OCI-M1 (cell line): ENCODE measurements around the gene FOXL1.
A peak's percentile ranks its signal among the peaks of the same experiment; 100 is the strongest.

Experiments used
- DNase-seq: peaks from one replicate; lab custom pipeline; 2025; lab: John Stamatoyannopoulos, UW

Gene FOXL1

DNA sequence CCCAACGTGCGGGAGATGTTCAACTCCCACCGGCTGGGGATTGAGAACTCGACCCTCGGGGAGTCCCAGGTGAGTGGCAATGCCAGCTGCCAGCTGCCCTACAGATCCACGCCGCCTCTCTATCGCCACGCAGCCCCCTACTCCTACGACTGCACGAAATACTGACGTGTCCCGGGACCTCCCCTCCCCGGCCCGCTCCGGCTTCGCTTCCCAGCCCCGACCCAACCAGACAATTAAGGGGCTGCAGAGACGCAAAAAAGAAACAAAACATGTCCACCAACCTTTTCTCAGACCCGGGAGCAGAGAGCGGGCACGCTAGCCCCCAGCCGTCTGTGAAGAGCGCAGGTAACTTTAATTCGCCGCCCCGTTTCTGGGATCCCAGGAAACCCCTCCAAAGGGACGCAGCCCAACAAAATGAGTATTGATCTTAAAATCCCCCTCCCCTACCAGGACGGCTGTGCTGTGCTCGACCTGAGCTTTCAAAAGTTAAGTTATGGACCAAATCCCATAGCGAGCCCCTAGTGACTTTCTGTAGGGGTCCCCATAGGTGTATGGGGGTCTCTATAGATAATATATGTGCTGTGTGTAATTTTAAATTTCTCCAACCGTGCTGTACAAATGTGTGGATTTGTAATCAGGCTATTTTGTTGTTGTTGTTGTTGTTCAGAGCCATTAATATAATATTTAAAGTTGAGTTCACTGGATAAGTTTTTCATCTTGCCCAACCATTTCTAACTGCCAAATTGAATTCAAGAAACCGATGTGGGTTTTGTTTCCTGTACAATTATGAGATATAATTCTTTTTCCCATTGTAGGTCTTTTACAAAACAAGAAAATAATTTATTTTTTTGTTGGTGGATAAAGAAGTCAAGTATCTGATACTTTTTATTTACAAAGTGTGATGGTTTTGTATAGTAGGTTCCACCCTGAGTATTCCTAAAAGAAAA is 9.4 kb upstream of the FOXL1 start:
- DNase-seq = no peak

DNA sequence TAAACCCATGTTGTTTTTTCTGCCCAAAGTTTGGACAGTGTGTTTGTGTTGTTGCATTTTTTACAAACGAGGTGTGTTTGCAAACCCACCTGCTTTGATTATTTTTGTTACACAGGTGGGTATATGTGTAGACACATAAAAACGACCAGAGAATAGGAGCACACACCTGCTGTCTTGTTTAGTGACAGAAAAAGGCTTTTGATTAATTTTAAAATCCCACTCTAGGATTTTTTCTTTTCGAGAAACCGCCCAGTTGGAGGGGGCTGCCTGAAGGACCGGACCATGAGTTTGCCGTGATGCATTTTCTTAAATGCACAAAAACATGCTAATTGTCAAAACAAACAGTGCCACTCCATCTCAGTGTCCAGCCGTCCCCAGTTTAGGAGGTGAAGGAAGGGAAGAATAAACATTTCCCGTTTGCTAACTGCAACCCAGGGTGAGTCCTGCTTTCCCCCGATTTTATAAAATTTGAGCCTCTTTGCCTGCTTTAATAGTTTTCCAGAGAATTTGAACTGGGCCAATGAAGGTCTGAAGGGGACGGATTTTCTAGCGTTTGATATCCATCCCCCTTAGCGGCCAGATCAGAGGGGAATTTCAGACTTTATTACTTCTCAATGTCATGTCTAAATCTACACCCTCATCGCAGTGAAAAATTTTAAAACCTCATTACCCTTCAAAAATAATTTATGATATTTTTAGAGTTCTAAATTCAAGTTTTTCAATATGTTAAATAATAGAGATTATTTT is 8.5 kb upstream of the FOXL1 start:
- DNase-seq = no peak

DNA sequence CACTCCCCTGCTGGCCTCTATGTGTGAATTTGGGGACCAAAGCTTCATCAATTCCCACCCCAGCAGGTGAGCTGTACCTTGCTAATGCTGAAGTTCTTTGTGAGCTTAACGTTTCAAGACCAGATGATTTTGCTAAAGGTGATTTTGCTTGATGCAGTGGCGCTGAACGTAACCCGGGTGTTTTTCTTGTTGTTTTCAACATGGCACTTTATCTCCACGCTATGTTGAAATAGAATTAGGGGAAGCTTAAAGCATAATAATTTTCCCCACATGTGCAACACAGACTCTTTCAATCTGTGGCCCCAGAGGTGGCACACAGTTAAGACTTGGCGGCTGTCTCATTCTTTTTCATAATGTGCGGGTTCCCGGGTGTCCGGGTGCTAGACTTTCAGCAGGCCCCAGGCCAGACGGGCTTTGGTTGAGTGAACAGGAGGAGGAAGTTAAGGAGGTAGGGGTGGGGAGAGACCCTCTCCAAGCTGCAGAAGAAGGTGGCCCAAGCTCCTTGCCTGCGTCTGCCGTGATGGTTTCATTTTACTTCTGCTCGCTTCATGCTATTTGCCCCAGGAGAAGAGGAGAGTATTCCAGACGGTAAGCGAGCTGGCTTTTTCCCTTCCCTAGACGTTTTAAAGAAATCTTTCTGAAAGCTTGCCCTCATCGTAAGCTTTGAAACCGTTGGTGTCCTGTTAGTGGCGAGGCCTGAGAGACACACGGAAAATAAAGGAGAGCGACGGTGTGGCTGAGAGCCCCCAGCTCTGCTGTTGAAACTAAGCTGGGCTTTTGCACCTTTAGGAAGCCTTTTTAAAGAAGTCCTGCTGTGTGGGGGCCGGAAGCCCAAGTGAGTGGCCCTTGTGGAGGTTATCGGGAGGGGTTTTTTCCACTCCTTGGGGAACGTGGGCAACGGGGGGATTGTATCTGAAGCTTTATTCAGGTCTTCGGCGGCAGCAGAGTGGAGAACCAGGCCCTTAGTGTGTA is 7.5 kb upstream of the FOXL1 start:
- DNase-seq = no peak

DNA sequence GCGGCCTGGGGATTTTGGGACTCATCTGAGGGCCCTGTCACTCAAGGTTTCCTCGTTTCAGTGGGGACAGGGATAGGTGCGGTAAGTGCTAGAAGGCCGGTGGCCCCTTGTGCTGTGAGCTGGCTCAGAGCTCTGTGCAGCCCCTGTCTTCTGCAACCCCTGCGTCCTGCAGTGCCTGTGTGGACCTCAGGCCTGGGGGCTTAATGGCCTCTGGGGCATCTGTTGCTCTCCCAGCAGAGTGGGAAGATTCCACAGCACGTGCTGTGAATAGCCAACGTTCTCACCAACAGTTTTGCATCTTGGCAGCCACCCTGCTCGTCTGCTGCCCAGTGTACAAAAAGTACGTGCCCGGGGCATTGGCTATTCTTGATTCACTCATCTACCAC is 6.8 kb upstream of the FOXL1 start:
- no peak for DNase-seq

DNA sequence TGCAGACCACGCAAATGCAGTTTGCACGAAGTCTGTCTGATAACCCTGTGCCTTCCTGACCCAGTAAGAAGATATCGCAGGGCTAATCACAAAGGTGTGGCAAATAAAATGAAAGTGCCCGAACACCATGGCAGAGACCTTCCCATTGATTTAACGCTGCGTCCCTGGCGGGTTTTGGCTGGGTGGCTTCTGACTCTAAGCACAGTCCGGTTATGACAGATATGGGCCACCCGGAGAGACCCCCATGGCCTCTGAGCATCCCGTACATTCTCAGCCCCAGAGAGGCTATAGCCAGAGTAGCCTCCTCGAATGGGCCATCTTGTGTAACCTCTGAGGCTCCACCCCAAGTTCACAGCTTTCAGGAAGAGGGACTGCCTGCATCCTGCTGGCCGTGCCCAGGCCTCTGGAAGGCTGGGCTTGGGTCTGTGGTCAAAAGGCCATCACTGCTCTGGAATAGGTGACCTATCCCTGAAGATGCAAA is 6.3 kb upstream of the FOXL1 start:
- no peak for DNase-seq

DNA sequence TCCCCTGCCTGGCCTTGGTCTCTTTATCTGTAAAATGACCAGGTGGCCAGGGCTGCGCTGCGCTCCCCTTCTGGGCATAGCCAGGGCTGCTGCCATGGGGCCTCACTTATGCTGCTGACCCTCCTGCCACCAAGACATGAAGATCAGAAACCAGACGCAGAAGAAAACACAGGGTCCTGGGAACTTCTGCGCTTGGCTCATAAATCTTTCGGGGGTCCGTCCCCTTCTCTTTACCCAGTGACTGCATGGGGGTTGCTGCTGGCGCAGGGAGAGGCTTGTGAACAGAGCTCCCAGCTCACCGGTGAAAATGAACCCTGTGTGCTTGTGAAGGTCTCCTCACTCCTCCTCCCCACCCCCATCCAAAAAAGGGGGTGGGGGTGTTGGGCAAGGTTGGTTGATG is 5.7 kb upstream of the FOXL1 start:
- DNase-seq = no peak

DNA sequence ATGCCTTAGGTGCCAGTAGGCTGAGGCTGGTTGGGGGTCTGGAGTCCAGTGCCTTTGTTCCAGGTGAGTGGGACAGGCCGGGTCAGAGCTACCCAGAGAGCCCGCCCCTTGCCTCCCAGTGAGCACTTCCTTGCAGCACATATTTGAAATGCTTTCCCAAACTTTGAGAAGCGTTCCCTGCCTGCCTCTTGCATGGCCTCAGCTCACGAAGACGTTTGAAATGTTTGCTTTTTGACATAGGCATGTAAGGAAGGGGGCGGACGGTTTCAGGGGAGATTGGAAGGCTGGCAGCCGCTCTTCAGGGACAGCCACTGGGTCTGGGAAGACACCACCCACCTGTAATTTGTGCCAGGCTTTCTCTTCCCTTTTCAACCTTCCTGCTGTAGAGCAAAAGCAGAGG is 5.1 kb upstream of the FOXL1 start:
- DNase-seq = no peak

DNA sequence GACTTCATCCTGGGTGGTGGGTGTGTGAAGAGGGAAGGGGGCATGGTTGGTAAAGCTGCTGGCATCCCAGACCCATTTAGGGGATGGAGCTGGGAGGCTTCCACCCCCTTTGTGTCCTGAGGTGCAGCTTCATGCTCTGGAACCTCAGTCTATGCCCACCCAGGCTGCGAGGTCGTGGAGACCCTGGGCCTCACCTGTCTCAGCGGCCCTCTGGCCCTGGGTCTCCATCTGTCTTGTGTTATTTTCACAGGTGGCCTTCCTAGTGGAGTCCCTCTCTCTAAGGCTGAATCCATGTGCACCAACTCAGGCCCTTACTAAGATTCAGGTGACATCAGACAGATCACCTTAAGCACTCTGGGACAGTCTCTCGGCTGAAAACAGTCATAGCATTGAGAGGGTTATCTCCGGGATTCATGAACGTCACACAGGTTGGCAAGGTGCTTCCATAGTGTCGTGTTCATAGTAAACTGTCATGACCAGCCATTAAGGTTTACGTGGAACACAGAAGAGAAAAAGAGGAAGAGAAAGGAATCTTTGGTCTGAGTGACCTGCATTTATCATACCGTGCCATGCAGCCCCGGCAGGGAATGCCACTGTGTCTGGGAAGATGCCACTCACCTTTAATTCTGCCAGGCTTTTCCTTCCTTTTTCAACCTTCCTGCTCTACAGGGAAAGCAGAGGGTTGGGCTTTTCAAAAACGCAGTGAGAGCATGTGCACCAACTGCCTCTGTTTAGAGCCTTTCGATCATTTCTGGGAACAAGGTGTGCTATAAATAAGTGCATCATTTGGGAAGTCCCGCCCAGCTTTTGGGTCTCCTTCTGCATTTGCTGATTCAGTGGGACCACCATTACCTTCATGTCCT is 4.5 kb upstream of the FOXL1 start:
- DNase-seq = no peak

DNA sequence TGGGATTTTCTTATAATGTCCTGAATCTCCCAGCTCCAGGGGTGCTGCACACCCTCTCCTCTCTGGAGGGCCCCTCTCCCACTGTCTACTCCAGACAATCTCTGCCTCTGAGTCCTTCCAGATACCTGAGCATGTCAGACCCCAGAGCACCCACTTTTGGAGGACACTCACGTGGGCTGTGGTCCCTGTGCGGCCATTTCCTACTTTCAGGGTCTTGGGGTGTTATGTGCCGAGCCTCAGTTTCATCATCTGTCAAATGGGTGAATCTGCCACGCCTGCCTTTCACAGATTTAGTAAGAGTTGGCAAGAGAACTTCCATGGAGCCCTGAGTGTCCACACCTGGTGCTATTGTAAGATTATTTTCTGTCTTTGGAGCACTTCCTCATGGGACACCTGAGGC is 3.7 kb upstream of the FOXL1 start:
- no peak for DNase-seq

DNA sequence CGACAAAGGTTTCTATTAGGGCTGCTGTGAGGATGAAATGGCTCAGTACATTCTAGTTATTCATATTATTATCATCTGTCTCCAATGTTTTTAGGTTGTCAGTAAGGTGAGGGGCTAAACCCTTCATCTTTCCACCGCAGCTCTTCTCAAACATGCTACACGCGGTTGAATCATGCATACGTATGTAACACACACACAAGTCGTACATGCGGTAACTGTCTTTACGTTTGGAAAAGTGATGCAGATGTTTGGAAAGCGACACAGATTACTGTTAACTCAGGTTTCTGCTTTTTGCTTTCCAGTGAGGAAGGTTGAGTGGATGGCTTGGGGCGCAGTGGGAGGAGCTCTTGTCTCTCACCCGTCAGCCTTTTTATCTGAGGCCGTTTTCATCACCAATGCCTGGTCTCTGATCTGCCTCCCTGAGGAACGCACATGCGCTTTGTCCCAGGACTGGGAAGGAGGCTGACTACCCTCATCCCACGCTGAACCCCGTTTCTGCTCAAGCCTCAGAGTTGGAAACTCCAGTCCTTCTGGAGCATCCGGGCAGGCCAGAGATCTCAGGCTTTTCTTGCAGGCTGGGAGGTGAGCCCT is 3.2 kb upstream of the FOXL1 start:
- DNase-seq = no peak

DNA sequence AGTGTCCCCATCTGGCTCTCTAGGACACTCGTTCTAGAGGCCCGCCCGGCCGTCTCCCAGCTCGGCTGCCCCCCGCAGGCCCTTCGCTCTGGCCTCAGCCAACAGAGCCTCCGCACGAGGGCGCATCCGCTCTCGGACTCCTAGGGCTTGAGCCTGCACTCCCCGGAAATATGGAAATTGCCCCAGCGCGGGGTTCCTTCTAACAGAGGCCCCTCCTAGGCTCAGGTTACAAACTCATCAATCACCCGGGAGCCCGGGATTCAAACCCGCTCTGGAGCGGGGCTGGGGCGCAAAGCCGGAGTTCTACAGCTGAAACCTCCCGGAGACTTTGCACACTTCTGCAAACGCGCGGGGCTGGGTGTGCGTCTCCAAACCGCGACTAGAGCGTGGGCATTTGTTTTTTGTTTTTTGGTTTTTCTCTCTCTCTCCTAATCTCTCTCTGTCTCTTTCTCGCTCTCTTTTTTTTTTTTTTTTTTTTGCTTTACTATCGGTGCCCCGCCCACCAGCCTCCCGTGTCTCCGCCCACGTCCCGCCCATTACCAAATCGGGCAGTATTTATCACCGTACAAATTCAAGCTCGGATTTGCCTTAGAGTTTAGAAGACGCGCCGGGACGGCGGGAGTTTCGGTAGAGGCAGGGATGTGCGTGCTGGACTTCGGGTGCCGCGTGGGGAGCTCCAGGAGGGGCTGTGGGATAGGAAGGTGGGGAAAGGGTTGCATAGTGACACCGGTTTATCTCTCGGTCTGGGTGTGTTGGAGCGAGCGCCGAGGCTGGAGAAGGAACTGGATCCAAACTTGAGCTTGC is 2.4 kb upstream of the FOXL1 start:
- DNase-seq = peak; percentile 85

DNA sequence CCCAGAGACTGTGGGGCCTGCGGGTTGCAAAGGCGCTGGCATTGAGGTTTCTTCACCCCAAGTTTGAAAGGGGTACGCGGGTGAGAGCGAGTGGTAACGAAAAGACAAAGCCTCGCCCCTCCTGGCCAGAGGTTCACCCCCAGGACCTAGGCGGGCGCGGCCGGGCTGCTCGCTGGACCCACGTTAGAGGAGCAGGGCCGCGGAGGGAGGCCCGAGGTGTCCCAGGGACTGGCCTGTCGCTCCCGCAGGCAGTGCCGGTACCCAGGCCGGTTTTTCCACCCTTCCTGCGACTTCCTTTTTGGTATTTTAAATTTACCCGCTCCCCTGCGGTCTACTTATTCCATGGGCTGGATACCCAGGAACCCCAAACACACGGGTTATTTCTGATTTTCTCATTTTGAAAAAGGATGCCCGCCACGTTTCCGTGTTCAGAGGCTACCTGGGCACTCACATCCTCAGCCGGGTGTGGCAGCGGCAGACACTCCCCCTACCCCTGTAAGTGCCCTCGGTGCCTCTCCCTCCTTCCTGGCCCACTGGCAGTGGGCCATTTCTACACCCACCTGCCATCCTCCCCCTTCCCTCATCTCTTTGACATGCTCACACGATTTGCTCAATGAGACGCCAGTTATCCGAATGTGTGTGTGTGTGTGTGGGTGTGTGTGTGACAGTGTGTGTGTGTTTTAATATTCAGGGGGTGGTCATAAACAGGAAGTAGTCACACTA is 1.6 kb upstream of the FOXL1 start:
- DNase-seq = no peak

DNA sequence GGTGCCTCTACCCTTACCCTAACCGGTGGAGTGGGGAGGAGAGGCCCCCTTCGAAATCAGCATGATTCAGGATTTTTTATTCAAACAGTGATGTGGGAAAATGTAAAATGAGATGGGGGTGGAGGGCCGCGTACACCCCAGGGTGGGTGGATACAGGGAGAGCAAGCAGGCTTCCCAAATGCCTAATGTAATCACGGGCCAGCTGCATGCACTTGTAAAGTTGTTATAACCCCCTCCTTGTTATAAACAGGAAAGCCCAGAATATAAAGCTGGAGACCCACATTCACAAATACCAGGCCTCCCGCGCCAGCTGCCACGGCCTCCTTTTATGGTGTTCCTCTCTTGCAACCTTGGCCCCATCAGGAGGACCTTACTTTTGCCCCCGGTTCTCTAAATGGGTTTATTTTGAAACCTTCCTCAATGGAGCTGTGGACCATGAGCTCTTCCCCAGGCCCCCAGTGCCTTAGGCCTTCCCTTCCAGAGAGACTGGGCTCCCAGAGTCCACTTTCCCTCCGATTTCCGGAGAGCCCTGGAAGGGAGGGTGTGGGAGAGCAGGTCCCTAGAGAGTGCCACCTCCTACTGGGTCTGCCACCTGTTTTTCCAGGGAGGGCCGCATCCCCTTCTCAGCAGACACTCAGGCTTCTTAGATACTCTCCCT is 906 bp upstream of the FOXL1 start:
- DNase-seq = no peak

DNA sequence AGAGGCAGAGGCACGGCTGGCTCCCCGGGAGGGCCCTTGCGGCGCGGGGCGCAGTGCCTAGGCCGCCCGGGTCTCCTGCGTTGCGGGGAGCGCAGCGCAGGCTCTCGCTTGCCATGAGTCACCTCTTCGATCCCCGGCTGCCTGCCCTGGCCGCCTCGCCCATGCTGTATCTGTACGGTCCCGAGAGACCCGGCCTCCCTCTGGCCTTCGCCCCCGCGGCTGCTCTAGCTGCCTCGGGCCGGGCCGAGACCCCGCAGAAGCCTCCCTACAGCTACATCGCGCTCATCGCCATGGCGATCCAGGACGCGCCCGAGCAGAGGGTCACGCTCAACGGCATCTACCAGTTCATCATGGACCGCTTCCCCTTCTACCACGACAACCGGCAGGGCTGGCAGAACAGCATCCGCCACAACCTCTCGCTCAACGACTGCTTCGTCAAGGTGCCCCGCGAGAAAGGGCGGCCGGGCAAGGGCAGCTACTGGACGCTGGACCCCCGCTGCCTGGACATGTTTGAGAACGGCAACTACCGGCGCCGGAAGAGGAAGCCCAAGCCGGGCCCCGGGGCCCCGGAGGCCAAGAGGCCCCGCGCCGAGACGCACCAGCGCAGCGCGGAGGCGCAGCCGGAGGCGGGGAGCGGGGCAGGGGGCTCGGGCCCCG is 390 bp downstream of the FOXL1 start:
- no peak for DNase-seq

DNA sequence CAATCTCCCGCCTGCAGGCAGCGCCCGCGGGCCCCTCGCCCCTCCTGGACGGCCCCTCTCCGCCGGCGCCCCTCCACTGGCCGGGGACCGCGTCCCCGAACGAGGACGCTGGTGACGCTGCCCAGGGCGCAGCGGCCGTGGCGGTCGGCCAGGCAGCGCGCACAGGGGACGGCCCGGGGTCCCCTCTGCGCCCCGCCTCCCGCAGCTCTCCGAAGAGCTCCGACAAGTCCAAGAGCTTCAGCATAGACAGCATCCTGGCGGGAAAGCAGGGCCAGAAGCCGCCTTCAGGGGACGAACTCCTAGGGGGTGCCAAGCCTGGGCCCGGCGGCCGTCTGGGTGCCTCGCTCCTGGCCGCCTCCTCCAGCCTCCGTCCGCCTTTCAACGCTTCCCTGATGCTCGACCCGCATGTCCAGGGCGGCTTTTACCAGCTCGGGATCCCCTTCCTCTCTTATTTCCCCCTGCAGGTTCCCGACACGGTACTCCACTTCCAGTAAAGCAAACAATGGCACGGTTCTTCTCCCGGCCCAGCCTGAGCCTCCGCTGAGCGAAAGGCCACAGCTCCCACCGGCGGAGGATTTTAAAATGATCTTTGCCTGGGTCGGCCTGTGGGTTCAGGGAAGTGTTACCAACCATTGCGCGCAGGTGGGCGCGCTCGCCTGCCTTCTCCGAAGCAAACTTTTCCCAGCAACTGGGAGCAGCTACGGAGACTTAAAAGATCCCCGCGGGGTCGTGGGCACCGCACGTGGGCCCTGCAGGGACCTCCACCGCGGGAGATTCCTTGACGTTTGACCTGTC is 1.1 kb downstream of the FOXL1 start:
- DNase-seq = no peak

DNA sequence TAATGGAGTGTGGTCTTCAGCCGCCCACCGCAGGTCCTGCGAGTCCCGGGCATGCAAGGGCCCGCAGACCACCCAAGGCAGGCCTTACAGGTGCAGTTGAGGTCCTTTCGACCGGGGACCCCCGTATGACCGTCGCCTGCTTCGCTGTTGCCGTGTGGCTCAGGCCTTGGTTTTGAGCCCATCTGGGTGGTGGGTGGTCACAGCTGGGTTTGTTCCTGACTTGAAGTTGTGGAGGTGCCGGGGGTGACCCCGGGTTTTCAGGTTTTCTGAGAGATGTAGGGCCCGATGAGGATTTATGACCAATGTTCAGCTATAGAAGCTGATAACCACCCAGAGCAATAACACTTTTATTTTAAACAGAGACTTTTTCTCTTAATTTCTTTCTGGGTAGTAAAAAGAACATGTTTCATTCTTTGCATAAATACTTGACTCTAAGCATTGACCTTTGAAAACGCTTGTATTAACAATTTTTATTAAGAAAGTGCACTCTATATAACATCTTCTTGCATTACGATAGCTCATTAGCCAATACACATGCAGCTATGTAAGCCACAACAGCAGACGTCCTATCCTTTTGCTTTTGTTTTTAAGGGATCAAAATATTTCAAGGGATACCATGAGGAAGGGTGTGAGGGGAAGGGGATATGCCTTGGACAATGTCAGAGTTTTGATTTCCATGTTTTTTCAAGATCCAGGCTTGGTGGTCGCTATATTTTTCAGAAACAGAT is 1.9 kb downstream of the FOXL1 start:
- DNase-seq = no peak

DNA sequence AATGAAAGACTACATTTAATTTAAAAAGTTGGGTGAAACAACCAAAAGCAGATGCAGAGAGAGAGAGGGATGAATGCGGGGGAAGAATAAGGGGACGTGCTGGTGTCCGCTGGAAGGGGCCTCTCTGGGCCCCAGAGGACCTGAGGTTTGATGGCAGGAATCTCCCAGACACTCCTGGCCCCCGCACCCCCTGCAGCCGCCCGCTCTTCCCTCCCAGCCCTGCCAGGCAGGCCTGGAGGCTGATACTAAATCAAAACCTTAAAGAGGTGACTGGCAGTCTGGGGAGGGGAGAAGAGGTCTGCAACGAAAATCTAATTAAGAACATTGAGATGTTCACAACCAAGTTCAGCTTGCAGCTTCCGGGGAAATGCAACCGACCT is 2.4 kb downstream of the FOXL1 start:
- DNase-seq = no peak
